ENCODE results near the gene MRPL38.

MRPL38 gene

GRCh38 chr17:75932852-75933251 is 28.2 kb upstream of the MRPL38 start:
- no peak overlapping the region for H3K27ac ChIP-seq (ENCODE audit: low read length)
- H3K4me3 ChIP-seq (ENCODE audit: low read length in 2 of 2): no peak overlapping the region
- no peaks in the 10 kb centered on the region for H3K9me3 ChIP-seq (ENCODE audit: control insufficient read depth in 2 of 2, low read length in 2 of 2)
- H3K9ac ChIP-seq (ENCODE audit: low read length in 2 of 2): no peak overlapping the region
- no peaks in the 10 kb centered on the region for H3K4me1 ChIP-seq (ENCODE audit: control insufficient read depth, insufficient read depth, low read length)
- H3K27me3 ChIP-seq (ENCODE audit: control insufficient read depth in 1 of 2, insufficient read depth in 2 of 2, low read length in 2 of 2): no peaks in the 10 kb centered on the region
- H3K36me3 ChIP-seq (ENCODE audit: control insufficient read depth in 2 of 2, insufficient read depth in 2 of 2, low read length in 2 of 2): no peaks in the 10 kb centered on the region

GRCh38 chr17:75931062-75931461 is 26.4 kb upstream of the MRPL38 start:
- peaks cover 0 to 6% of the 10 kb centered on the region in 2 donors for H3K36me3 ChIP-seq (ENCODE audit: control insufficient read depth in 2 of 2, insufficient read depth in 2 of 2, low read length in 2 of 2)
- H3K4me3 ChIP-seq (ENCODE audit: low read length in 2 of 2): no peak overlapping the region
- H3K27me3 ChIP-seq (ENCODE audit: control insufficient read depth in 1 of 2, insufficient read depth in 2 of 2, low read length in 2 of 2): no peaks in the 10 kb centered on the region
- H3K9me3 ChIP-seq (ENCODE audit: control insufficient read depth in 2 of 2, low read length in 2 of 2): no peaks in the 10 kb centered on the region
- no peaks in the 10 kb centered on the region for H3K4me1 ChIP-seq (ENCODE audit: control insufficient read depth, insufficient read depth, low read length)
- no peak overlapping the region for H3K27ac ChIP-seq (ENCODE audit: low read length)
- H3K9ac ChIP-seq (ENCODE audit: low read length in 2 of 2): no peak overlapping the region

GRCh38 chr17:75927286-75927922 is 22.7 kb upstream of the MRPL38 start:
- H3K9ac ChIP-seq (ENCODE audit: low read length in 2 of 2): no peak overlapping the region
- peaks cover 4 to 13% of the 10 kb centered on the region in 2 donors for H3K36me3 ChIP-seq (ENCODE audit: control insufficient read depth in 2 of 2, insufficient read depth in 2 of 2, low read length in 2 of 2)
- no peaks in the 10 kb centered on the region for H3K27me3 ChIP-seq (ENCODE audit: control insufficient read depth in 1 of 2, insufficient read depth in 2 of 2, low read length in 2 of 2)
- H3K4me1 ChIP-seq (ENCODE audit: control insufficient read depth, insufficient read depth, low read length): no peaks in the 10 kb centered on the region
- H3K9me3 ChIP-seq (ENCODE audit: control insufficient read depth in 2 of 2, low read length in 2 of 2): no peaks in the 10 kb centered on the region
- H3K27ac ChIP-seq (ENCODE audit: low read length): no peak overlapping the region
- no peak overlapping the region for H3K4me3 ChIP-seq (ENCODE audit: low read length in 2 of 2)

- Histone ChIP-seq H3K27ac (ENCODE audit: low read length) (no peak overlapping the region), H3K9ac (ENCODE audit: low read length in 2 of 2) (no peak overlapping the region), H3K4me3 (ENCODE audit: low read length in 2 of 2) (no peak overlapping the region), H3K9me3 (ENCODE audit: control insufficient read depth in 2 of 2, low read length in 2 of 2) (no peaks in the 10 kb centered on the region), H3K27me3 (ENCODE audit: control insufficient read depth in 1 of 2, insufficient read depth in 2 of 2, low read length in 2 of 2) (no peaks in the 10 kb centered on the region), H3K36me3 (ENCODE audit: control insufficient read depth in 2 of 2, insufficient read depth in 2 of 2, low read length in 2 of 2) (peaks cover 4 to 13% of the 10 kb centered on the region in 2 donors), H3K4me1 (ENCODE audit: control insufficient read depth, insufficient read depth, low read length) (no peaks in the 10 kb centered on the region)
Measured at GRCh38 chr17:75926456-75926855, 21.8 kb upstream of the MRPL38 start.

GRCh38 chr17:75925912-75926311 is 21.2 kb upstream of the MRPL38 start:
- Histone ChIP-seq H3K27me3 (ENCODE audit: control insufficient read depth in 1 of 2, insufficient read depth in 2 of 2, low read length in 2 of 2) (no peaks in the 10 kb centered on the region), H3K9me3 (ENCODE audit: control insufficient read depth in 2 of 2, low read length in 2 of 2) (no peaks in the 10 kb centered on the region), H3K4me1 (ENCODE audit: control insufficient read depth, insufficient read depth, low read length) (no peaks in the 10 kb centered on the region), H3K4me3 (ENCODE audit: low read length in 2 of 2) (no peak overlapping the region), H3K9ac (ENCODE audit: low read length in 2 of 2) (no peak overlapping the region), H3K36me3 (ENCODE audit: control insufficient read depth in 2 of 2, insufficient read depth in 2 of 2, low read length in 2 of 2) (peaks cover 4 to 13% of the 10 kb centered on the region in 2 donors), H3K27ac (ENCODE audit: low read length) (no peak overlapping the region)

- Histone ChIP-seq H3K4me3 (ENCODE audit: low read length in 2 of 2) (no peak overlapping the region), H3K9me3 (ENCODE audit: control insufficient read depth in 2 of 2, low read length in 2 of 2) (no peaks in the 10 kb centered on the region), H3K4me1 (ENCODE audit: control insufficient read depth, insufficient read depth, low read length) (no peaks in the 10 kb centered on the region), H3K36me3 (ENCODE audit: control insufficient read depth in 2 of 2, insufficient read depth in 2 of 2, low read length in 2 of 2) (peaks cover 4 to 13% of the 10 kb centered on the region in 2 donors), H3K27me3 (ENCODE audit: control insufficient read depth in 1 of 2, insufficient read depth in 2 of 2, low read length in 2 of 2) (no peaks in the 10 kb centered on the region), H3K27ac (ENCODE audit: low read length) (no peak overlapping the region), H3K9ac (ENCODE audit: low read length in 2 of 2) (no peak overlapping the region)
Measured at GRCh38 chr17:75925103-75925502, 20.4 kb upstream of the MRPL38 start.

GRCh38 chr17:75922963-75923874 is 18.5 kb upstream of the MRPL38 start:
- no peak overlapping the region for H3K9ac ChIP-seq (ENCODE audit: low read length in 2 of 2)
- H3K9me3 ChIP-seq (ENCODE audit: control insufficient read depth in 2 of 2, low read length in 2 of 2): no peaks in the 10 kb centered on the region
- no peak overlapping the region for H3K4me3 ChIP-seq (ENCODE audit: low read length in 2 of 2)
- H3K27me3 ChIP-seq (ENCODE audit: control insufficient read depth in 1 of 2, insufficient read depth in 2 of 2, low read length in 2 of 2): no peaks in the 10 kb centered on the region
- H3K27ac ChIP-seq (ENCODE audit: low read length): no peak overlapping the region
- H3K36me3 ChIP-seq (ENCODE audit: control insufficient read depth in 2 of 2, insufficient read depth in 2 of 2, low read length in 2 of 2): peaks cover 4 to 13% of the 10 kb centered on the region in 2 donors
- H3K4me1 ChIP-seq (ENCODE audit: control insufficient read depth, insufficient read depth, low read length): no peaks in the 10 kb centered on the region

- no peak overlapping the region for H3K4me3 ChIP-seq (ENCODE audit: low read length in 2 of 2)
- H3K4me1 ChIP-seq (ENCODE audit: control insufficient read depth, insufficient read depth, low read length): no peaks in the 10 kb centered on the region
- H3K36me3 ChIP-seq (ENCODE audit: control insufficient read depth in 2 of 2, insufficient read depth in 2 of 2, low read length in 2 of 2): peaks cover 4 to 11% of the 10 kb centered on the region in 2 donors
- no peaks in the 10 kb centered on the region for H3K27me3 ChIP-seq (ENCODE audit: control insufficient read depth in 1 of 2, insufficient read depth in 2 of 2, low read length in 2 of 2)
- no peak overlapping the region for H3K27ac ChIP-seq (ENCODE audit: low read length)
- no peaks in the 10 kb centered on the region for H3K9me3 ChIP-seq (ENCODE audit: control insufficient read depth in 2 of 2, low read length in 2 of 2)
- H3K9ac ChIP-seq (ENCODE audit: low read length in 2 of 2): no peak overlapping the region
Measured at GRCh38 chr17:75922173-75922961, 17.7 kb upstream of the MRPL38 start.

- Histone ChIP-seq H3K36me3 (ENCODE audit: control insufficient read depth in 2 of 2, insufficient read depth in 2 of 2, low read length in 2 of 2) (peaks cover 4 to 9% of the 10 kb centered on the region in 2 donors), H3K9ac (ENCODE audit: low read length in 2 of 2) (no peak overlapping the region), H3K9me3 (ENCODE audit: control insufficient read depth in 2 of 2, low read length in 2 of 2) (no peaks in the 10 kb centered on the region), H3K27me3 (ENCODE audit: control insufficient read depth in 1 of 2, insufficient read depth in 2 of 2, low read length in 2 of 2) (no peaks in the 10 kb centered on the region), H3K27ac (ENCODE audit: low read length) (no peak overlapping the region), H3K4me1 (ENCODE audit: control insufficient read depth, insufficient read depth, low read length) (no peaks in the 10 kb centered on the region), H3K4me3 (ENCODE audit: low read length in 2 of 2) (no peak overlapping the region)
Measured at GRCh38 chr17:75921596-75921995, 16.9 kb upstream of the MRPL38 start.

- Histone ChIP-seq H3K36me3 (ENCODE audit: control insufficient read depth in 2 of 2, insufficient read depth in 2 of 2, low read length in 2 of 2) (peaks cover 4 to 7% of the 10 kb centered on the region in 2 donors), H3K9me3 (ENCODE audit: control insufficient read depth in 2 of 2, low read length in 2 of 2) (no peaks in the 10 kb centered on the region), H3K27me3 (ENCODE audit: control insufficient read depth in 1 of 2, insufficient read depth in 2 of 2, low read length in 2 of 2) (no peaks in the 10 kb centered on the region), H3K4me1 (ENCODE audit: control insufficient read depth, insufficient read depth, low read length) (no peaks in the 10 kb centered on the region), H3K27ac (ENCODE audit: low read length) (no peak overlapping the region), H3K9ac (ENCODE audit: low read length in 2 of 2) (no peak overlapping the region), H3K4me3 (ENCODE audit: low read length in 2 of 2) (no peak overlapping the region)
Measured at GRCh38 chr17:75920045-75920560, 15.4 kb upstream of the MRPL38 start.

Measured in stomach smooth muscle (tissue), 2 donors.